GM13977 (cell line): Measurements from ENCODE around the gene MMP28.

Source experiments
- DNase-seq: peaks from one replicate; pipeline ENCODE4 v3.0.0; 2012; ENCODE audit warnings: low spot score
- in situ Hi-C: fragments of 300-500 bp; cut with MboI; formaldehyde crosslinking; loops from one replicate; pipeline ENCODE4 v1.12.0; 2022; ENCODE audit warnings: low sequenced_read_pairs, low pct_unique_long_range_greater_than_20kb, mixed read lengths, inconsistent platforms; ENCODE audit not compliant: unreplicated experiment
- TF ChIP-seq, protein P1 (sequence below): IDR thresholded peaks from 2 replicates; pipeline ENCODE4 v1.5.1; 2012; ENCODE audit warnings: mild to moderate bottlenecking, control low read depth; ENCODE audit not compliant: insufficient read depth; ENCODE audit errors: extremely low read depth, missing control alignments

MMP28 gene

GRCh38 chr17:35801583-35802224 is 6.3 kb upstream of the MMP28 start:
- DNase-seq: no peak
- TF ChIP-seq, protein P1, sequence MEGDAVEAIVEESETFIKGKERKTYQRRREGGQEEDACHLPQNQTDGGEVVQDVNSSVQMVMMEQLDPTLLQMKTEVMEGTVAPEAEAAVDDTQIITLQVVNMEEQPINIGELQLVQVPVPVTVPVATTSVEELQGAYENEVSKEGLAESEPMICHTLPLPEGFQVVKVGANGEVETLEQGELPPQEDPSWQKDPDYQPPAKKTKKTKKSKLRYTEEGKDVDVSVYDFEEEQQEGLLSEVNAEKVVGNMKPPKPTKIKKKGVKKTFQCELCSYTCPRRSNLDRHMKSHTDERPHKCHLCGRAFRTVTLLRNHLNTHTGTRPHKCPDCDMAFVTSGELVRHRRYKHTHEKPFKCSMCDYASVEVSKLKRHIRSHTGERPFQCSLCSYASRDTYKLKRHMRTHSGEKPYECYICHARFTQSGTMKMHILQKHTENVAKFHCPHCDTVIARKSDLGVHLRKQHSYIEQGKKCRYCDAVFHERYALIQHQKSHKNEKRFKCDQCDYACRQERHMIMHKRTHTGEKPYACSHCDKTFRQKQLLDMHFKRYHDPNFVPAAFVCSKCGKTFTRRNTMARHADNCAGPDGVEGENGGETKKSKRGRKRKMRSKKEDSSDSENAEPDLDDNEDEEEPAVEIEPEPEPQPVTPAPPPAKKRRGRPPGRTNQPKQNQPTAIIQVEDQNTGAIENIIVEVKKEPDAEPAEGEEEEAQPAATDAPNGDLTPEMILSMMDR: no peak
- in situ Hi-C loops: no loop called here

GRCh38 chr17:35799942-35800341 is 4.5 kb upstream of the MMP28 start:
- TF ChIP-seq, protein P1: no peak
- in situ Hi-C loops: no loop called here
- no peak for DNase-seq

GRCh38 chr17:35797918-35798317 is 2.5 kb upstream of the MMP28 start:
- TF ChIP-seq, protein P1: no peak

GRCh38 chr17:35797370-35797769 is 1.9 kb upstream of the MMP28 start:
- TF ChIP-seq, protein P1: no peak
- no peak for DNase-seq
- in situ Hi-C loops: no loop called here

More at GRCh38 chr17:35797918-35798317, 2.5 kb upstream of the MMP28 start:
- DNase-seq: no peak
- in situ Hi-C loops: no loop called here

GRCh38 chr17:35796942-35797341 is 1.5 kb upstream of the MMP28 start:
- in situ Hi-C loops: no loop called here
- DNase-seq: no peak
- TF ChIP-seq, protein P1: no peak

GRCh38 chr17:35795871-35796265 is 427 bp upstream of the MMP28 start:
- no peak for DNase-seq
- in situ Hi-C loops: no loop called here
- TF ChIP-seq, protein P1: no peak
